Measurements from ENCODE around the gene RTL10. TPM values are rescaled to one million over a fixed set of nuclear protein-coding genes. Genes with fewer than 3 reads are reported as not detected.

RTL10 gene
- total and polyA plus RNA-seq, 2 donors (not counting 1 experiment from before 2014, with no cell fraction given) = 6.4 to 15.2 TPM

DNA sequence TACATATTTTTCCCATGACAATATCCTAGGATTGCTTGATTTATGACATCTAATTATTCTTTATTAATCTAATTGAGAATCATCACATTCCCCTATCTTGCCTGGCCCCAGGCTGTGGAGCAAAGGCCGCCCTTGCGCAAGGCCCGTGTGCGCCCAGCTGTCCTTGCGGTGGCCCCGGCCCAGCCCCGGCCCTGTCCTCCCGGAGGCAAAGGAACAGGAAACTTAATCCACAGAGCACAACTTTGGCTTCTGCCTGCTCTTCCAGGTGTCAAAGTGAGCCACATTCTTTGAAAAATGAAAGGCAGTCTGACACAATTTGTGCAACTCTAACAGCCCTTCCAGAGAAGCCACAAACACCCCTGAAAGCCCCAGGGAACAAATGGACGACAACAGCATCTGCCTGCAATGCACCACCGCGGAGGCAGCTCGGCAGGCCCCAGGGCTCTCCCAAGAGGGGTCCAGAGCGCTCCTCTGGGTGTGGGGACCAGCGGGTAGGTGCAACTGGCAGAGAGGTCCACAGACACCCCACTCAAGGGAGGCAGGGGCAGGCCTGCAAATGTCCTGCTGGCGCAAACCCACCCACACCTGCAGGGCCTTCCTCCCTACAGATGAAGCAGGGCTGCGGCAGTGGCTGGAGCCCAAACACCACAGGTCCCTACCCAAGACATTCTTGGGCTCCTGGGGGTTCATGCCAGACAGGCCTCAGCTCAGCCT lies 30.3 kb downstream of the RTL10 start:
- no peaks in the 10 kb centered on the region for H3K27me3 Mint-ChIP-seq
- intact Hi-C loops (cut with micrococcal nuclease) = no loop called here
- no peak overlapping the region for H3K27ac Mint-ChIP-seq
- H3K9me3 Mint-ChIP-seq (ENCODE audit: insufficient read depth) = no peaks in the 10 kb centered on the region
- no peak for DNase-seq
- Histone ChIP-seq H3K27me3 (replicated peaks in 1 of 4; ENCODE audit: control extremely low read depth in 1 of 4, control insufficient read depth in 3 of 4, insufficient read depth in 4 of 4, low read length in 3 of 4) (no peaks in the 10 kb centered on the region), H2AFZ (ENCODE audit: insufficient read depth, low read depth, low read length, poor library complexity, severe bottlenecking) (no peak overlapping the region), H3K4me2 (replicated peaks; ENCODE audit: low read depth, low read length, poor library complexity, severe bottlenecking) (no peak overlapping the region), H4K20me1 (ENCODE audit: control insufficient read depth, insufficient read depth, low read length, poor library complexity, severe bottlenecking) (no peaks in the 10 kb centered on the region), H3K79me2 (ENCODE audit: control insufficient read depth, insufficient read depth, low read length) (peaks cover 8% of the 10 kb centered on the region), H3K4me1 (ENCODE audit: control insufficient read depth in 2 of 2, insufficient read depth in 2 of 2, low read length in 2 of 2) (no peaks in the 10 kb centered on the region), H3K4me3 (ENCODE audit: control extremely low read depth in 1 of 5, extremely low read depth in 1 of 5, insufficient read depth in 1 of 5, low read depth in 2 of 5, low read length in 4 of 5) (no peak overlapping the region), H3K27ac (ENCODE audit: low read length in 2 of 2) (no peak overlapping the region), H3K36me3 (replicated peaks in 1 of 2; ENCODE audit: control extremely low read depth in 1 of 2, control insufficient read depth in 1 of 2, extremely low read depth in 1 of 2, insufficient read depth in 2 of 2, low read length in 1 of 2) (peaks cover 0 to 5% of the 10 kb centered on the region in 2 experiments), H3K9me3 (ENCODE audit: control extremely low read depth in 1 of 3, control insufficient read depth in 2 of 3, insufficient read depth in 1 of 3, low read length in 2 of 3) (no peaks in the 10 kb centered on the region), H3K9ac (ENCODE audit: low read length) (no peak overlapping the region)
- ATAC-seq (ENCODE audit: low read depth) = no peak
- WGBS (ENCODE audit: insufficient coverage) = 23% methylated on average over 14 of the region's 16 CpGs
- no peak overlapping the region for H3K4me3 Mint-ChIP-seq
- peaks cover 1% of the 10 kb centered on the region for H3K4me1 Mint-ChIP-seq
- CTCF ChIA-PET = no interaction called here
- POLR2A ChIA-PET = no interaction called here
- no peak for TF ChIP-seq EZH2 (IDR thresholded peaks at IDR 0.05; ENCODE audit: borderline replicate concordance, insufficient read depth, low read depth, low read length, poor library complexity, severe bottlenecking)
- TF ChIP-seq, protein P1, sequence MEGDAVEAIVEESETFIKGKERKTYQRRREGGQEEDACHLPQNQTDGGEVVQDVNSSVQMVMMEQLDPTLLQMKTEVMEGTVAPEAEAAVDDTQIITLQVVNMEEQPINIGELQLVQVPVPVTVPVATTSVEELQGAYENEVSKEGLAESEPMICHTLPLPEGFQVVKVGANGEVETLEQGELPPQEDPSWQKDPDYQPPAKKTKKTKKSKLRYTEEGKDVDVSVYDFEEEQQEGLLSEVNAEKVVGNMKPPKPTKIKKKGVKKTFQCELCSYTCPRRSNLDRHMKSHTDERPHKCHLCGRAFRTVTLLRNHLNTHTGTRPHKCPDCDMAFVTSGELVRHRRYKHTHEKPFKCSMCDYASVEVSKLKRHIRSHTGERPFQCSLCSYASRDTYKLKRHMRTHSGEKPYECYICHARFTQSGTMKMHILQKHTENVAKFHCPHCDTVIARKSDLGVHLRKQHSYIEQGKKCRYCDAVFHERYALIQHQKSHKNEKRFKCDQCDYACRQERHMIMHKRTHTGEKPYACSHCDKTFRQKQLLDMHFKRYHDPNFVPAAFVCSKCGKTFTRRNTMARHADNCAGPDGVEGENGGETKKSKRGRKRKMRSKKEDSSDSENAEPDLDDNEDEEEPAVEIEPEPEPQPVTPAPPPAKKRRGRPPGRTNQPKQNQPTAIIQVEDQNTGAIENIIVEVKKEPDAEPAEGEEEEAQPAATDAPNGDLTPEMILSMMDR (IDR thresholded peaks at IDR 0.05) = no peak

DNA sequence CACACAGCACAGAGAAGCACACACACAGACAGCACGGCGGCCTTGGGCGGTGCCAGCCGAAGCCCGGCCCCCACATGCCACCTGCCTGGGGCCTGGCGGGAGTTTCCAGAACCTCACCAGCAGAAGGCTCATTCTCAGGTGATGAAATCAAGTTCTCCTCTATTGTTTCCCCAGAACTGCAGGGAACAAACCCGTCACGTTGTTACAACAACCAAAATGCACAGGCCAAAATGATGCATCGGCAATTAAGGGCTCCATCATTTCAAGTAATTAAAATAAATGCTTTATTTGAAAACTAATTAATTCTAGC lies 30.8 kb downstream of the RTL10 start:
- Histone ChIP-seq H3K27ac (ENCODE audit: low read length in 2 of 2) (no peak overlapping the region), H4K20me1 (ENCODE audit: control insufficient read depth, insufficient read depth, low read length, poor library complexity, severe bottlenecking) (no peaks in the 10 kb centered on the region), H2AFZ (ENCODE audit: insufficient read depth, low read depth, low read length, poor library complexity, severe bottlenecking) (no peak overlapping the region), H3K4me2 (replicated peaks; ENCODE audit: low read depth, low read length, poor library complexity, severe bottlenecking) (no peak overlapping the region), H3K27me3 (replicated peaks in 1 of 4; ENCODE audit: control extremely low read depth in 1 of 4, control insufficient read depth in 3 of 4, insufficient read depth in 4 of 4, low read length in 3 of 4) (no peaks in the 10 kb centered on the region), H3K9ac (ENCODE audit: low read length) (no peak overlapping the region), H3K36me3 (replicated peaks in 1 of 2; ENCODE audit: control extremely low read depth in 1 of 2, control insufficient read depth in 1 of 2, extremely low read depth in 1 of 2, insufficient read depth in 2 of 2, low read length in 1 of 2) (peaks cover 0 to 5% of the 10 kb centered on the region in 2 experiments), H3K9me3 (ENCODE audit: control extremely low read depth in 1 of 3, control insufficient read depth in 2 of 3, insufficient read depth in 1 of 3, low read length in 2 of 3) (no peaks in the 10 kb centered on the region), H3K79me2 (ENCODE audit: control insufficient read depth, insufficient read depth, low read length) (peaks cover 8% of the 10 kb centered on the region), H3K4me3 (ENCODE audit: control extremely low read depth in 1 of 5, extremely low read depth in 1 of 5, insufficient read depth in 1 of 5, low read depth in 2 of 5, low read length in 4 of 5) (no peak overlapping the region), H3K4me1 (ENCODE audit: control insufficient read depth in 2 of 2, insufficient read depth in 2 of 2, low read length in 2 of 2) (no peaks in the 10 kb centered on the region)
- H3K4me1 Mint-ChIP-seq = peaks cover 1% of the 10 kb centered on the region
- intact Hi-C loops (cut with micrococcal nuclease) = no loop called here
- no peaks in the 10 kb centered on the region for H3K27me3 Mint-ChIP-seq
- no peak overlapping the region for H3K27ac Mint-ChIP-seq
- CTCF ChIA-PET = no interaction called here
- H3K9me3 Mint-ChIP-seq (ENCODE audit: insufficient read depth) = no peaks in the 10 kb centered on the region
- no peak for ATAC-seq (ENCODE audit: low read depth)
- no peak for DNase-seq
- no peak for TF ChIP-seq EZH2 (IDR thresholded peaks at IDR 0.05; ENCODE audit: borderline replicate concordance, insufficient read depth, low read depth, low read length, poor library complexity, severe bottlenecking)
- TF ChIP-seq, protein P1 (IDR thresholded peaks at IDR 0.05) = no peak
- no peak overlapping the region for H3K4me3 Mint-ChIP-seq
- WGBS (ENCODE audit: insufficient coverage) = 100% methylated on average over 6 of the region's 9 CpGs
- POLR2A ChIA-PET = no interaction called here

Measured in B cell (primary cell).